ENCODE data around the gene SH3RF3.

The SH3RF3 gene

GRCh38 chr2:109166811-109167210 is 37.8 kb downstream of the SH3RF3 start:
- TF ChIP-seq CTCF (IDR thresholded peaks at IDR 0.05; ENCODE audit: borderline replicate concordance, insufficient read depth, low read depth, low read length): no peak
- no peak overlapping the region for H3K4me3 ChIP-seq (ENCODE audit: low read depth, low read length)

GRCh38 chr2:109168086-109168485 is 39.1 kb downstream of the SH3RF3 start:
- no peak for TF ChIP-seq CTCF (IDR thresholded peaks at IDR 0.05; ENCODE audit: borderline replicate concordance, insufficient read depth, low read depth, low read length)
- no peak overlapping the region for H3K4me3 ChIP-seq (ENCODE audit: low read depth, low read length)

- no peak overlapping the region for H3K4me3 ChIP-seq (ENCODE audit: low read depth, low read length)
- TF ChIP-seq CTCF (IDR thresholded peaks at IDR 0.05; ENCODE audit: borderline replicate concordance, insufficient read depth, low read depth, low read length): no peak
Measured at GRCh38 chr2:109168716-109169115, 39.7 kb downstream of the SH3RF3 start.

- TF ChIP-seq CTCF (IDR thresholded peaks at IDR 0.05; ENCODE audit: borderline replicate concordance, insufficient read depth, low read depth, low read length): no peak
- no peak overlapping the region for H3K4me3 ChIP-seq (ENCODE audit: low read depth, low read length)
Measured at GRCh38 chr2:109170645-109171044, 41.6 kb downstream of the SH3RF3 start.

GRCh38 chr2:109171444-109172334 is 42.7 kb downstream of the SH3RF3 start:
- H3K4me3 ChIP-seq (ENCODE audit: low read depth, low read length): no peak overlapping the region
- no peak for TF ChIP-seq CTCF (IDR thresholded peaks at IDR 0.05; ENCODE audit: borderline replicate concordance, insufficient read depth, low read depth, low read length)

GRCh38 chr2:109172556-109173105 is 43.6 kb downstream of the SH3RF3 start:
- no peak for TF ChIP-seq CTCF (IDR thresholded peaks at IDR 0.05; ENCODE audit: borderline replicate concordance, insufficient read depth, low read depth, low read length)
- H3K4me3 ChIP-seq (ENCODE audit: low read depth, low read length): no peak overlapping the region
